BE2C (cell line): Measurements from ENCODE around the gene VPS54.

Experiments
- DNase-seq: peaks from one replicate; pipeline ENCODE4 v3.0.0-alpha.2; 2020
- H3K27me3 ChIP-seq: fragments of 250-450 bp; sonication (Bioruptor Pico); 2 replicates; pipeline ENCODE4 v1.5.1; 2020; ENCODE audit warnings: mild to moderate bottlenecking
- H3K36me3 ChIP-seq: fragments of 250-450 bp; sonication (Bioruptor Pico); 2 replicates; pipeline ENCODE4 v1.5.1; 2020; ENCODE audit warnings: mild to moderate bottlenecking
- H3K4me1 ChIP-seq: fragments of 250-450 bp; sonication (Bioruptor Pico); 2 replicates; pipeline ENCODE4 v1.5.1; 2020
- H3K4me3 ChIP-seq: 2 replicates; pipeline ENCODE4 v1.5.1; 2011; ENCODE audit warnings: low read depth, low read length
- H3K9me3 ChIP-seq: fragments of 250-450 bp; sonication (Bioruptor Pico); 2 replicates; pipeline ENCODE4 v1.5.1; 2020
- TF ChIP-seq, protein P1 (sequence below): IDR thresholded peaks from 2 replicates; pipeline ENCODE4 v1.5.1; 2012; ENCODE audit warnings: mild to moderate bottlenecking, low read depth, low read length

Gene VPS54

DNA sequence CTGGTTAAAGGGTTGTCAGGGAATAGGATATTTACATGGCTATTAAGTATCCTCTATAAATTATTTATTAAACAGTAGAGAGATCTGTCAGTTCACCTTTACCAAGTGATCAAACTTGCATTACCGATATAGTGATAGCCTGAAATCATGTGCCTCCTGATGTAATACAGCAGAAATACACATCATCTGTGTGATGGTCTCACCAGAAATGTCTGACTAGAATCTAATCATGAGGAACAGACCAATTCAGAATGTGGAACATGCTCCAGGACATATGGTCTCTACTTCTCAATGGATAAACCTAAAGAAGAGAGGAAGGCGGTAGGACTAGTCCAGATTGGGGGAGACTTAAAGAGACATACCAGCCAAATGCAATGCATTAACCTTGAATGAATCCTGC, 6.2 kb downstream of the VPS54 start:
- H3K36me3 ChIP-seq: no peaks in the 10 kb centered on the region
- TF ChIP-seq, protein P1, sequence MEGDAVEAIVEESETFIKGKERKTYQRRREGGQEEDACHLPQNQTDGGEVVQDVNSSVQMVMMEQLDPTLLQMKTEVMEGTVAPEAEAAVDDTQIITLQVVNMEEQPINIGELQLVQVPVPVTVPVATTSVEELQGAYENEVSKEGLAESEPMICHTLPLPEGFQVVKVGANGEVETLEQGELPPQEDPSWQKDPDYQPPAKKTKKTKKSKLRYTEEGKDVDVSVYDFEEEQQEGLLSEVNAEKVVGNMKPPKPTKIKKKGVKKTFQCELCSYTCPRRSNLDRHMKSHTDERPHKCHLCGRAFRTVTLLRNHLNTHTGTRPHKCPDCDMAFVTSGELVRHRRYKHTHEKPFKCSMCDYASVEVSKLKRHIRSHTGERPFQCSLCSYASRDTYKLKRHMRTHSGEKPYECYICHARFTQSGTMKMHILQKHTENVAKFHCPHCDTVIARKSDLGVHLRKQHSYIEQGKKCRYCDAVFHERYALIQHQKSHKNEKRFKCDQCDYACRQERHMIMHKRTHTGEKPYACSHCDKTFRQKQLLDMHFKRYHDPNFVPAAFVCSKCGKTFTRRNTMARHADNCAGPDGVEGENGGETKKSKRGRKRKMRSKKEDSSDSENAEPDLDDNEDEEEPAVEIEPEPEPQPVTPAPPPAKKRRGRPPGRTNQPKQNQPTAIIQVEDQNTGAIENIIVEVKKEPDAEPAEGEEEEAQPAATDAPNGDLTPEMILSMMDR: no peak
- no peak for DNase-seq
- no peaks in the 10 kb centered on the region for H3K27me3 ChIP-seq
- H3K4me3 ChIP-seq: no peak overlapping the region
- H3K4me1 ChIP-seq: no peaks in the 10 kb centered on the region
- H3K9me3 ChIP-seq: no peaks in the 10 kb centered on the region

DNA sequence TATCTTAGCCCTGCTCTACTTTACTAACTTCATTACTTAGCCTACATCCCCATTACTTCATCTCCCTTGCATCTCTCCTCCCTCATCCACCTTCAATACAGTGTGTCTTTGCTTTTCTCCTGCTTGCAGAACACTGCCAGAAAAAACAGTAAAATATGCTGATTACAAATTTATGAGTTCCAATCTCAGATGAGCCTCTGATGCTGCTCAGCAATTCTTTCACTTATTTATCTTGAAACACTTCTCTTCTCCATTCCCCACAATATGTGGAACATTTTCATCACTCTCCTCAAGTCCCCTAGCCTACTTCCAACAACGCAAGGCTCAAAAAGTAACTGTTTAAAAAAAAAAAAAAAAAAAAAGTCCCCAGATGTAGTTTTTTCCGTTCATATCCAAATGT, 7.1 kb downstream of the VPS54 start:
- H3K9me3 ChIP-seq: no peaks in the 10 kb centered on the region
- DNase-seq: no peak
- TF ChIP-seq, protein P1: no peak
- no peak overlapping the region for H3K4me3 ChIP-seq
- H3K27me3 ChIP-seq: no peaks in the 10 kb centered on the region
- no peaks in the 10 kb centered on the region for H3K36me3 ChIP-seq
- peaks cover 3% of the 10 kb centered on the region; the same call in 1 of the 2 replicates for H3K4me1 ChIP-seq

DNA sequence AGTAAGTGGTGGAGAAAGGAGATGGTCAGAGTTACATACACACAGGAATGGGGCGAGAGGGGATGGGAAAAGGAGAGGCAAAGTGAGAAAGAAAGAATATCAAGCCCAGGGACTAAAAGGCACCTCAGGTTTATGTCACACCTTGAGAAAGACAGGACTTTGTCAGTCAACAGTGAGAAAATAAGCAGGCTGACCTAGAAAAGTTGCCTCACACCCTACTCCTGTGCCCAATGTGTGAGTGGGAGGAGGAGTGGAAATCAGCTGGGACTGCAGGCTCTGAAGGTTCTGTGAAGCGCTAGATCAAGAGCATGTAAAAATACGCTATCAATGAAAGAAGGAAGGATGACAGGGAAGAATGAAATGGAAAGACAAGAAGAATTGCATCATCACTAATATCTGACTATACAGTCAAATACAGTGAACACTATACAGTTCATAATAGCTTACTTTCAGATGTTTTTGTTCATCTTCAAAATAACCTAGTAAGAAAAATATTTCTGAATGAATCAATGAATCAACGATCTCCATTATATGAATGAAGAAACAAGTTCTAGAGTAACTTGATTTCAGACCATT, 10.7 kb downstream of the VPS54 start:
- DNase-seq: no peak
- Histone ChIP-seq H3K27me3 (no peaks in the 10 kb centered on the region), H3K36me3 (no peaks in the 10 kb centered on the region), H3K9me3 (no peaks in the 10 kb centered on the region), H3K4me3 (no peak overlapping the region), H3K4me1 (peaks cover 3% of the 10 kb centered on the region; the same call in 1 of the 2 replicates)
- TF ChIP-seq, protein P1: no peak

DNA sequence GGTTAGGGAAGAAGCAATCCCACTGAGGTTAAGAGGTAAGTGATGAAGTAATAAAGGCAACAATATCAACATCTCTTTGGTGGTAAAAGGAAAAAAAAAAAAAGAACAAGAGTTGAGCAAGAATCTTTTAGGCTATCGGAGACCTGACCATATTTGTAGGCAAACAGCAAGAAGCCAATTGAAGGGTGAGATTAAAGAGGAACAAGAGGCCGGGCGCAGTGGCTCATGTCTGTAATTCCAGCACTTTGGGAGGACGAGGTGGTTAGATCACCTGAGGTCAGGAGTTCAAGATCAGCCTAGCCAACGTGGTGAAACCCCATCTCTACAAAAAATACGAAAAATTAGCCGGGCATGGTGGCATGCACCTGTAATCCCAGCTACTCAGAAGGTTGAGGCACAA, 11.3 kb downstream of the VPS54 start:
- TF ChIP-seq, protein P1: no peak
- H3K9me3 ChIP-seq: no peaks in the 10 kb centered on the region
- no peaks in the 10 kb centered on the region for H3K27me3 ChIP-seq
- DNase-seq: no peak
- H3K4me1 ChIP-seq: peaks cover 3% of the 10 kb centered on the region; the same call in 1 of the 2 replicates
- H3K4me3 ChIP-seq: no peak overlapping the region
- H3K36me3 ChIP-seq: no peaks in the 10 kb centered on the region

DNA sequence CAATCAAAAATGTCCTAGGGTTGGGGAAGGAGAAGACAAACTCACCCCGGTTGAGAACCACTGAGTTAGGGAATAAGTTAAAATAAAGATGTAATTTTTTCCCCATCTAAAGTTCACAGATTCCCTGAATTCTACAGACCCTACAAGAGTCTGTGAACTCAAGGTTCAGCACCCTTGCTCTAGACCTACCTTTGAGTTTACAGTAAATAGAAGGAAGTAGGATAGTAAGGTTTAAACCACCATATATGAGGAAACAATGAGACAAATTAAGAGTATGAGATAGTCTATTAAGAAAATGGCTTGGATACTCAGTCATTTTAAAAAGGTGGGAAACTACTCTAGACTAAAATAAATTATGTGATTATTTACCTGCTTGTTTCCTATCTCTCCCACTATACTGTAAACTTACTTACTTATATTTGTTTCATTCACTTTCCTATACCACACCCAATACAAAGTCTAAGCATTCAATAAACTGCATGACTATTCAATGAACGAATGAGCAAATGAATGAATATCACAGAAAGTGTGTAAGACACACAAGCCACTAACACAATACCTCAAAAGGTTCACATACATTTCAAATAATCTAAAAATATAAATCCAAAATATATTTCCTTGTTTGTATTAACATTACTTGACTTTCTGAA, 13.4 kb downstream of the VPS54 start:
- H3K36me3 ChIP-seq: no peaks in the 10 kb centered on the region
- peaks cover 3% of the 10 kb centered on the region; the same call in 1 of the 2 replicates for H3K4me1 ChIP-seq
- no peak for DNase-seq
- no peaks in the 10 kb centered on the region for H3K9me3 ChIP-seq
- TF ChIP-seq, protein P1: no peak
- no peaks in the 10 kb centered on the region for H3K27me3 ChIP-seq
- H3K4me3 ChIP-seq: no peak overlapping the region

DNA sequence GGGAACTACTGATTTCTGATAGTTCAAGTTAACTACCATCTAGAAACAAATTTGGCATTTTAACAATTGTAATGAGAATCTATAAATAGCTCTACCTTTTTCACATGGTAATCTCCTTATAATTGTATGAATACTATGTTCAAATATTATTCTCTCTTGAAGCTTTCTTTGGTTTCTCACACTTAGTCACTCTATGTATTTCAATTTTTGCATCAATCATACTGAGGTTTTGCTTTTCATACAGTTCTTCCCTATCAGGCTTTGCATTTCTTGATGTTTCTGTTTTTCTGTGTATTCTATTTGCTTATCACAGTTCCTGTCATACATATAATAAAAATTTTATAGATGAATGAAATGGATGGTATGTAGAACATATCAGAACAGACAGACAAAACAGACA, 16.0 kb downstream of the VPS54 start:
- DNase-seq: no peak
- Histone ChIP-seq H3K4me3 (no peak overlapping the region), H3K9me3 (no peaks in the 10 kb centered on the region), H3K4me1 (peaks cover 3% of the 10 kb centered on the region; the same call in 1 of the 2 replicates), H3K36me3 (no peaks in the 10 kb centered on the region), H3K27me3 (no peaks in the 10 kb centered on the region)
- TF ChIP-seq, protein P1: no peak
